ENCODE results near the gene DPP8. TPM values are rescaled to one million over a fixed set of nuclear protein-coding genes. Genes with fewer than 3 reads are reported as not detected.

The DPP8 gene
- total RNA-seq, 2 donors from 2014 or later, result 32.7 to 39.6 TPM

- no peak overlapping the region for H3K4me3 ChIP-seq
- no peak for DNase-seq (ENCODE audit: low spot score)
- TF ChIP-seq CTCF (IDR thresholded peaks at IDR 0.05) (no peak), POLR2A (IDR thresholded peaks at IDR 0.05) (no peak), POLR2AphosphoS5 (IDR thresholded peaks at IDR 0.05) (no peak)
- H3K36me3 ChIP-seq, result no peaks in the 10 kb centered on the region
- no peak overlapping the region for H3K27ac ChIP-seq
- intact Hi-C loops (cut with DNase I), result no loop called here
- 58% methylated on average over 4 of the region's 4 CpGs for WGBS
- H3K4me1 ChIP-seq (replicated peaks), result peaks cover 7% of the 10 kb centered on the region
- H3K9me3 ChIP-seq, result no peaks in the 10 kb centered on the region
- no peaks in the 10 kb centered on the region for H3K27me3 ChIP-seq (replicated peaks; ENCODE audit: insufficient read depth)
These were observed 1.3 kb upstream of the DPP8 start for GRCh38 chr15:65518633-65519285.

GRCh38 chr15:65517866-65518207, 348 bp upstream of the DPP8 start:
- Histone ChIP-seq H3K4me1 (replicated peaks) (peaks cover 7% of the 10 kb centered on the region), H3K4me3 (peak overlapping the region; percentile 98 to 99), H3K27ac (peak overlapping the region in 1 of 2 donors; percentile 84), H3K36me3 (no peaks in the 10 kb centered on the region), H3K27me3 (replicated peaks; ENCODE audit: insufficient read depth) (no peaks in the 10 kb centered on the region), H3K9me3 (no peaks in the 10 kb centered on the region)
- WGBS, result 39% methylated on average over 8 of the region's 8 CpGs
- no peak for DNase-seq (ENCODE audit: low spot score)
- TF ChIP-seq POLR2AphosphoS5 (IDR thresholded peaks at IDR 0.05), result no peak
- TF ChIP-seq CTCF (IDR thresholded peaks at IDR 0.05), result peak in 1 of 4 experiments; percentile 1
- intact Hi-C loops (cut with DNase I), result no loop called here

- Histone ChIP-seq H3K36me3 (no peaks in the 10 kb centered on the region), H3K4me3 (no peak overlapping the region), H3K9me3 (no peaks in the 10 kb centered on the region), H3K27ac (peak overlapping the region; percentile 46 to 65), H3K27me3 (replicated peaks; ENCODE audit: insufficient read depth) (no peaks in the 10 kb centered on the region), H3K4me1 (replicated peaks) (peaks cover 7% of the 10 kb centered on the region)
- 17% methylated on average over 10 of the region's 10 CpGs for WGBS
- DNase-seq (ENCODE audit: low spot score), result peak; percentile 33
- intact Hi-C loops (cut with DNase I), result no loop called here
- TF ChIP-seq POLR2AphosphoS5 (IDR thresholded peaks at IDR 0.05), result peak; percentile 45
- TF ChIP-seq POLR2A (IDR thresholded peaks at IDR 0.05), result no peak
These were observed 4.6 kb downstream of the DPP8 start for GRCh38 chr15:65512807-65513416.

GRCh38 chr15:65512189-65512588, 5.3 kb downstream of the DPP8 start:
- no peaks in the 10 kb centered on the region for H3K27me3 ChIP-seq (replicated peaks; ENCODE audit: insufficient read depth)
- peak overlapping the region; percentile 46 to 65 for H3K27ac ChIP-seq
- DNase-seq (ENCODE audit: low spot score), result no peak
- peaks cover 7% of the 10 kb centered on the region for H3K4me1 ChIP-seq (replicated peaks)
- intact Hi-C loops (cut with DNase I), result no loop called here
- TF ChIP-seq POLR2AphosphoS5 (IDR thresholded peaks at IDR 0.05), result no peak
- no peak for TF ChIP-seq CTCF (IDR thresholded peaks at IDR 0.05)
- no peak for TF ChIP-seq POLR2A (IDR thresholded peaks at IDR 0.05)
- H3K4me3 ChIP-seq, result no peak overlapping the region
- no peaks in the 10 kb centered on the region for H3K36me3 ChIP-seq
- no peaks in the 10 kb centered on the region for H3K9me3 ChIP-seq
- 42% methylated on average over 5 of the region's 5 CpGs for WGBS

- intact Hi-C loops (cut with DNase I), result no loop called here
- H3K9me3 ChIP-seq, result no peaks in the 10 kb centered on the region
- H3K27ac ChIP-seq, result no peak overlapping the region
- 95% methylated on average over 2 of the region's 2 CpGs for WGBS
- no peak overlapping the region for H3K4me3 ChIP-seq
- H3K27me3 ChIP-seq (replicated peaks; ENCODE audit: insufficient read depth), result no peaks in the 10 kb centered on the region
- no peak for DNase-seq (ENCODE audit: low spot score)
- H3K36me3 ChIP-seq, result no peaks in the 10 kb centered on the region
- no peak for TF ChIP-seq POLR2A (IDR thresholded peaks at IDR 0.05)
- no peak for TF ChIP-seq CTCF (IDR thresholded peaks at IDR 0.05)
- TF ChIP-seq POLR2AphosphoS5 (IDR thresholded peaks at IDR 0.05), result no peak
- H3K4me1 ChIP-seq (replicated peaks), result no peaks in the 10 kb centered on the region
These were observed 8.2 kb downstream of the DPP8 start for GRCh38 chr15:65509321-65509720.

Measured in prostate gland (tissue), 2 donors.